ENCODE data around the gene FCSK.

- TF ChIP-seq CTCF (IDR thresholded peaks at IDR 0.05; ENCODE audit: low read depth, low read length) (no peak), EZH2phosphoT487 (IDR thresholded peaks at IDR 0.05; ENCODE audit: low read depth) (no peak)
Observed at GRCh38 chr16:70417661-70418060, 36.7 kb upstream of the FCSK start.

Data from OCI-LY3 (cell line).